GM12874 (cell line): ENCODE results near the gene NELL1.

ENCODE experiments used
- TF ChIP-seq, protein P1 (sequence below): IDR thresholded peaks from 2 replicates; pipeline ENCODE4 v1.5.1; 2011; ENCODE audit warnings: low read depth, mild to moderate bottlenecking, control low read depth, low read length, moderate library complexity; ENCODE audit not compliant: insufficient read depth

The NELL1 gene

DNA sequence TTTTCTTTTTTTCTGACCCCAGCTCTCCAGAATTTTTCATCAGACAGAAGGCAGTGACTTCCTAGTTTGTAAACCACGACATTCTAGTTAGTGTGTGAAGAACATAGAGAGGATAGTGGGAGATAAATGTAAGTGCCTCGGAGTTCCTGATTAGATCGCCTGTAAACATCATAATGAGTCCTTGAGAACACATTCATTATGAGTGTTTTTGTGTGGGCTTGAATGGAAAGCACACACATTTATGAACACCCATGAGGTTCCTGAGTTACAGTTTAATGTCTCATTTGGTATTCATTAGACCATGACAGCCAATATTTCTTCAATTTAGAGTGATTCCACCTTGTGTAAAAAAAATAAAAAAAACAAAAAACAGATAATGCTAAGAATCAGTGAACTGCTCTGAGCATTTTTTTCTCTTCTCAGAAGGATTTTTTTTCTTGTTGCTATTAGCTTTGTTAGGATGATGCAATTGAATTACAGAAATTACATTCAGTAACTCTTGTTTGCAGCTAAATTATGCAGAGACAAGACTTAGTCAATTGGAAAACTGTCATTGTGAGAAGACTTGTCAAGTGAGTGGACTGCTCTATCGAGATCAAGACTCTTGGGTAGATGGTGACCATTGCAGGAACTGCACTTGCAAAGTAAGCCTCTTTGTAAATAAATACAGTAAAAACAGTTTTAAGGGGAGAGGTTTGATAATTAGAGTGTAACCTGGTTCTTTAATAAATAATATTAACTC, 257.6 kb downstream of the NELL1 start:
- TF ChIP-seq, protein P1, sequence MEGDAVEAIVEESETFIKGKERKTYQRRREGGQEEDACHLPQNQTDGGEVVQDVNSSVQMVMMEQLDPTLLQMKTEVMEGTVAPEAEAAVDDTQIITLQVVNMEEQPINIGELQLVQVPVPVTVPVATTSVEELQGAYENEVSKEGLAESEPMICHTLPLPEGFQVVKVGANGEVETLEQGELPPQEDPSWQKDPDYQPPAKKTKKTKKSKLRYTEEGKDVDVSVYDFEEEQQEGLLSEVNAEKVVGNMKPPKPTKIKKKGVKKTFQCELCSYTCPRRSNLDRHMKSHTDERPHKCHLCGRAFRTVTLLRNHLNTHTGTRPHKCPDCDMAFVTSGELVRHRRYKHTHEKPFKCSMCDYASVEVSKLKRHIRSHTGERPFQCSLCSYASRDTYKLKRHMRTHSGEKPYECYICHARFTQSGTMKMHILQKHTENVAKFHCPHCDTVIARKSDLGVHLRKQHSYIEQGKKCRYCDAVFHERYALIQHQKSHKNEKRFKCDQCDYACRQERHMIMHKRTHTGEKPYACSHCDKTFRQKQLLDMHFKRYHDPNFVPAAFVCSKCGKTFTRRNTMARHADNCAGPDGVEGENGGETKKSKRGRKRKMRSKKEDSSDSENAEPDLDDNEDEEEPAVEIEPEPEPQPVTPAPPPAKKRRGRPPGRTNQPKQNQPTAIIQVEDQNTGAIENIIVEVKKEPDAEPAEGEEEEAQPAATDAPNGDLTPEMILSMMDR = no peak

DNA sequence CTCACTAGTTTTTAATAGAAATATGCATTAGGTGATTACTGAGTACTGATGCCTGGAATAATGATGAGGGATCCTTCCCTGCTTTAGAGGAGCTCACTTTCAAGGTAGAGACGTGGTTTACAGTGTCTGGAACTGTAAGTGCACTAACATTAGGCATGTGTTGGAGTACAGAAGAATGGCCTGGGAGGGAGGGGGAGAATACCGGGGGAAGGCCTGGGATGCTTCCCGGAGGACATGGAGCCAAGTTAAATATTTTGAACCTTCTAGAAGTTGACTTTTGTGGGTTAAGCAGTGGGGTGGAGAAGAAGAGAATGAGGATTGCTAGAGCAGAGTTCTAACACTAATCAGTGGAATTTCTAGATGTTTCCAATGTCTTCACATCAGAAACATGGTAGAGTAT, 261.6 kb downstream of the NELL1 start:
- TF ChIP-seq, protein P1 = no peak

DNA sequence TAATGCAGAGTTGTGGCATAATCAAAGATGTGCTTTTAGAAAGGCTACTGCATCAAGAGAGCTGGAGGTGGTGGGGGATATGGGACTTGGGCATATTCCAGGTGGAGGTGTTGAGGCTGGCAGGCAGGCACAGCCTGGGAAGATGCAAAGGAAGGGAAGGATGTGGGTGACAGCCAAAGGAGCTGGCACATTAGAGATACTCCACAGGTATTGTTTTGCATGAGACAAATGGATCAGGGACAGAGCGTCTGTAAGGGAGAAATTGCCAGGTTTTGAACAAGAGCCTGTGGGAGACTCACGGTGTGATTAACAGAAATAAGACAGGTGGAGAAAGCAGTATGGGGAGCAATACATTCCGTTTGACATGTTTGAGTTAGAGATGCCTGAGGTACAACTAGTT, 263.7 kb downstream of the NELL1 start:
- TF ChIP-seq, protein P1 = no peak

DNA sequence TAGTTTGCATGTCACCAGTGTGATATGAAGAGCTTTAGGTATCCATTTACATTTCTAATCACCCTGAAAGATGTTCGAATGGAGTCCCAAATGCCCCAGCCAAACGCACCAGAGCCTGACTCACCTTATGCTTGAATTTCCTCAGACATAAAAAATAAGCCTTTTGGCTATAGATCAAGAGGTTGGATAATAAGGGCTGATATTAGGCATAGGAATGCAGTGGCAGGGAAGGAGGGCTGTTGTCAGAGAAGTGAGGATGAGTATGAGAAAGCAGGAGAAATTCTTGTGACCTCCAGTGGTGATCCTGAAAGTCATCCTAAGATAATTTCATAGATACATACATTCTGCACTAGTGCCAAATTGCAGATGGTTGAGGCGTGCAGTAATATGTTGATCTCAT, 264.6 kb downstream of the NELL1 start:
- TF ChIP-seq, protein P1 = no peak

DNA sequence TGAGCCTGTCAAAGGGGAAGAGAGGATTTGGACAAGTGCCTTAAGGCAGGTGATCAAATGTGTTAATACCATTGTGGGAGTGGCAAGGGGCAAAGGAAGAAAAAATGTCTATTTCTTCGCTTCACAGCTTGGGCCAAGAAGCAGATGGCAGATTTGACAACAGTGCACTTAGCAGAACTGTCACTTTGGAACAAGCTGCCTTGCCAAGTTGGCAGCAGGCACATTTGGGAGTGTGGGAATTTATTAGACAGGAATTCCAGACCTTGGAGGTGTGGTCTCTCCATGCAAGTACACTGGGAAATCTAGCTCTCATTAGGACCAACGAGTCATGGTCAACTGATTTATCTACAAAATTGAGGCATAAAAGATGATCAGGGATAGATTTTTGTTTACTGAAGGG, 265.1 kb downstream of the NELL1 start:
- TF ChIP-seq, protein P1 = no peak

DNA sequence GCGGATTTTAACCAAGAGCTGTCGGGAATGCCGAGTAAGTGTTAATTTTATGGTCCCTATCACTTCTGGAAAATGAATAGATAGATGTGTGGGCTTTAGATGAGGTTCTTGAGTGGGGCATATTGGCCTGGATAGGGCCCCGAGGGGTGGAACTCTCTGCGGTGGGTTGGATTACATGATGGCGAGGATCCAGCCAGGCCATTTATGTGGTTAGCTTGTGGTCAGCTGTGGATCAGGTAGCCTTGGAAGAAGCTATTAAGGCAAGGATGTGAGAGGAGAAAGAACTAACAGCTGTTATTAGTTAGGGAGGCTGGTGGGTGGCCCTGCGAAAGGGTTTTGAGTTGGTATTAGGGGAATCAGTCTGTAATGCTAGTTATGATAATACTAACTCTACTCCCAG, 268.4 kb downstream of the NELL1 start:
- TF ChIP-seq, protein P1 = no peak

- TF ChIP-seq, protein P1 = no peak
Observed at GRCh38 chr11:20949585-20949984, 280.2 kb downstream of the NELL1 start.
